Activated B cell treated with CpG ODN at 0.5 μM for 24 hours (primary cell): ENCODE data around the gene CYP26B1. TPM values are rescaled to one million over a fixed set of nuclear protein-coding genes. Genes with fewer than 3 reads are reported as not detected.

Experiments used
- ATAC-seq: fragments of 200-7000 bp; cut with Tn5 transposase; one replicate; pipeline ENCODE4 v1.10.0; 2021; ENCODE audit warnings: low read depth, mild to moderate bottlenecking, moderate library complexity
- CTCF ChIA-PET: fragments of 350-600 bp; sonication (Branson Sonifier 250); formaldehyde crosslinking; loops from one replicate; lab custom pipeline; 2021; ENCODE audit warnings: antibody characterized with exemption; lab: Charles Lee
- POLR2A ChIA-PET: fragments of 350-600 bp; sonication (Branson Sonifier 250); formaldehyde crosslinking; loops from one replicate; lab custom pipeline; 2021; ENCODE audit warnings: antibody characterized with exemption; lab: Charles Lee
- DNase-seq: peaks from one replicate; pipeline ENCODE4 v3.0.0; 2022
- H3K27ac Mint-ChIP-seq: one replicate; pipeline ENCODE4 v1.8.0; 2020; ENCODE audit warnings: mixed read lengths
- H3K27me3 Mint-ChIP-seq: one replicate; pipeline ENCODE4 v1.8.0; 2021; ENCODE audit warnings: mixed read lengths
- H3K36me3 Mint-ChIP-seq: one replicate; pipeline ENCODE4 v1.8.0; 2021; ENCODE audit warnings: low read depth, mixed read lengths
- H3K4me1 Mint-ChIP-seq: one replicate; pipeline ENCODE4 v1.8.0; 2021; ENCODE audit warnings: mixed read lengths
- H3K4me3 Mint-ChIP-seq: one replicate; pipeline ENCODE4 v1.8.0; 2020; ENCODE audit warnings: mild to moderate bottlenecking, mixed read lengths
- H3K9me3 Mint-ChIP-seq: one replicate; pipeline ENCODE4 v1.8.0; 2020; ENCODE audit warnings: mixed read lengths
- intact Hi-C: fragments of 100-400 bp; cut with micrococcal nuclease; formaldehyde crosslinking; loops from one replicate; pipeline ENCODE4 v1.15.1; 2024
- total RNA-seq: library from RNA; stranded (reverse); gene quantifications from 2 replicates; pipeline ENCODE4 v1.2.3, GENCODE V29; 2022
- TF ChIP-seq, protein P1 (sequence below): fragments of 200-600 bp; IDR thresholded peaks from one replicate; pipeline ENCODE4 v1.8.0; 2022; ENCODE audit warnings: antibody characterized with exemption, mild to moderate bottlenecking

Gene CYP26B1
- total RNA-seq, 1 donor from 2014 or later, result not detected

DNA sequence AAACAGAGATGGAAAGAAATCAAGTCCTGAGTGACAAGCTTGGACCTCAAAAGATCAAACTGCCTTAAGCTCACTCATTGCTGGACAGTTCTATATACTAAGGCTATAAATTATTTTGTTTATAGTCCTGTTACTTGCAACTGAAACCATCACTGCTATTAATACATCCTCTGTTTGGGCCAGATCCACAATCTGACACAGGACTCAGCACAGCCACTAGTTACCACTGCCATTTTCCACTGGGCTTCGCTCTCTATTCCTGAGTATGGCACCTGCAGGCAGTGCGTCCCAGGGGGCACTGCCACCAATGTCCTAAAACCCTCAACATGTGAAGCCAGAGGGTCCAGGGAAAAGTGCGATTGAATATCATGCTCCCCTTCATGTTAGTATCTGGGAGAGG lies 52.3 kb downstream of the CYP26B1 start:
- TF ChIP-seq, protein P1, sequence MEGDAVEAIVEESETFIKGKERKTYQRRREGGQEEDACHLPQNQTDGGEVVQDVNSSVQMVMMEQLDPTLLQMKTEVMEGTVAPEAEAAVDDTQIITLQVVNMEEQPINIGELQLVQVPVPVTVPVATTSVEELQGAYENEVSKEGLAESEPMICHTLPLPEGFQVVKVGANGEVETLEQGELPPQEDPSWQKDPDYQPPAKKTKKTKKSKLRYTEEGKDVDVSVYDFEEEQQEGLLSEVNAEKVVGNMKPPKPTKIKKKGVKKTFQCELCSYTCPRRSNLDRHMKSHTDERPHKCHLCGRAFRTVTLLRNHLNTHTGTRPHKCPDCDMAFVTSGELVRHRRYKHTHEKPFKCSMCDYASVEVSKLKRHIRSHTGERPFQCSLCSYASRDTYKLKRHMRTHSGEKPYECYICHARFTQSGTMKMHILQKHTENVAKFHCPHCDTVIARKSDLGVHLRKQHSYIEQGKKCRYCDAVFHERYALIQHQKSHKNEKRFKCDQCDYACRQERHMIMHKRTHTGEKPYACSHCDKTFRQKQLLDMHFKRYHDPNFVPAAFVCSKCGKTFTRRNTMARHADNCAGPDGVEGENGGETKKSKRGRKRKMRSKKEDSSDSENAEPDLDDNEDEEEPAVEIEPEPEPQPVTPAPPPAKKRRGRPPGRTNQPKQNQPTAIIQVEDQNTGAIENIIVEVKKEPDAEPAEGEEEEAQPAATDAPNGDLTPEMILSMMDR, result no peak
- ChIA-PET CTCF (no interaction called here), POLR2A (no interaction called here)
- Mint-ChIP-seq H3K36me3 (no peaks in the 10 kb centered on the region), H3K27ac (no peak overlapping the region), H3K9me3 (no peaks in the 10 kb centered on the region), H3K27me3 (no peaks in the 10 kb centered on the region), H3K4me1 (no peaks in the 10 kb centered on the region), H3K4me3 (no peak overlapping the region)
- intact Hi-C loops, result no loop called here
- ATAC-seq, result no peak
- DNase-seq, result no peak

DNA sequence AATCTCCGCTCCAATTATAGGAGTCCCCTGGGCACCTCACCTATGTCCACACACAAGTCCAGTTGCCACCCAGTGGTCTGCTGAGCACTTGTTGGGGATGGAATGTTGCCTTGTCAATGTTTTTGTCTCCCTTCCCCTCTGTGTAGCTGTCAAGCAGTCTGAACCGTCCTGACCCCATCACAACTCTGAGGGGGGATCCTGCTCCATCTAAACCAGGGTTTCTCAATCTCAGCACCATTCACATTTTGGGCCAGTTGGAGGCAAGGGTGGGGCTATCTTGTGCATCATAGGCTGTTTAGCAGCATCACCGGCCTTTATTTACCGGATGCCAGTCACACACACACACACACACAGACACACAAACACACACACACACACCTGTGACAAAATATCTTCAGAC lies 53.0 kb downstream of the CYP26B1 start:
- ATAC-seq, result no peak
- H3K9me3 Mint-ChIP-seq, result no peaks in the 10 kb centered on the region
- H3K4me1 Mint-ChIP-seq, result no peaks in the 10 kb centered on the region
- no peak for DNase-seq
- no peak overlapping the region for H3K27ac Mint-ChIP-seq
- ChIA-PET POLR2A (no interaction called here), CTCF (no interaction called here)
- H3K4me3 Mint-ChIP-seq, result no peak overlapping the region
- intact Hi-C loops, result no loop called here
- TF ChIP-seq, protein P1, result no peak
- no peaks in the 10 kb centered on the region for H3K36me3 Mint-ChIP-seq
- H3K27me3 Mint-ChIP-seq, result no peaks in the 10 kb centered on the region

DNA sequence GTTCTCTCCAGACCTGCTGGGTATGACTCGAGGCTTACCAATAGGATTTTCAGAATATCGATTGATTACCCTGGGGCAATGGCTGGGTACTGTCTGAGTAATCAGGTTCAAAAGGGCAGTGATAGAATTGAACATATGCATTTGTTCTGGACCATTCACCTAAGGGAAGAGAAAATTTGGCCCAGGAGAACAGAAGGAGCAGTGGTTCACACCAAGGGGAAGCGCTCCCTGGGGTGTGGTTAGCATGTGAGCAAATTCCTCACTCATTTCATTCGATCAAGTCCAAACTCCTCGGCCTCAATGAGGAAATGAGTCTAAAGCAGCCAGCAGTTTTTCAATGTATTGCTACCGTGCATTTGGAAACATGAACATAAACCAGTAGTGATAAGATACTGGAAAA lies 55.6 kb downstream of the CYP26B1 start:
- no peaks in the 10 kb centered on the region for H3K36me3 Mint-ChIP-seq

GRCh38 chr2:72090781-72091482 lies 56.7 kb downstream of the CYP26B1 start:
- ATAC-seq (no peak), DNase-seq (no peak)

More for the DNA sequence above, 55.6 kb downstream of the CYP26B1 start:
- Mint-ChIP-seq H3K4me3 (no peak overlapping the region), H3K27me3 (no peaks in the 10 kb centered on the region), H3K27ac (no peak overlapping the region), H3K9me3 (no peaks in the 10 kb centered on the region), H3K4me1 (no peaks in the 10 kb centered on the region)
- no peak for DNase-seq
- TF ChIP-seq, protein P1, result no peak
- intact Hi-C loops, result no loop called here
- CTCF ChIA-PET, result no interaction called here
- no peak for ATAC-seq
- POLR2A ChIA-PET, result no interaction called here

DNA sequence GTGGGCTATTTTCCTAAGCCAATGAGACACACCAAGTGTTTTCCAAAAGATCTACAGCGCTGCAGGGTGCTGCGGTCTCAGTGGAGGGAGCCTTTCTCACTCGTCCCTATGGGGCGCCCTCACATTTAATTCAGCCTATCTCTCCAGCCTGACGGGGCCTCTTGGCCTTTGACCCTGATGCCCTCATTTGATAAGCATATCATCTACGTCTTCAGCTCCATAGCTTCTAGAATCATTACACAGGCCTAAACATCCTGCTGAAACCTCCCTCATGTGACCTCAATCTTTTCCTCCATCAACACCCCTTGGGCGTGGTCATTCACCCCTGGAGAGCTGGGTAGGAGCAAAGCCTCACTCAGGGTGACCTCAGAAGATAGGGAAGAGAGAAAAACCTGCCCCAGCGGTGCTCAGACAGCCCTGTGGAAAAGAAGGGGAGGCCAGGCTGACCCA lies 57.4 kb downstream of the CYP26B1 start:
- no peak for DNase-seq
- intact Hi-C loops, result no loop called here

More at GRCh38 chr2:72090781-72091482, 56.7 kb downstream of the CYP26B1 start:
- Mint-ChIP-seq H3K4me3 (no peak overlapping the region), H3K36me3 (no peaks in the 10 kb centered on the region), H3K27ac (no peak overlapping the region), H3K9me3 (no peaks in the 10 kb centered on the region), H3K27me3 (no peaks in the 10 kb centered on the region), H3K4me1 (no peaks in the 10 kb centered on the region)
- TF ChIP-seq, protein P1, result no peak
- ChIA-PET CTCF (no interaction called here), POLR2A (no interaction called here)
- intact Hi-C loops, result no loop called here

More for the DNA sequence above, 57.4 kb downstream of the CYP26B1 start:
- TF ChIP-seq, protein P1, result no peak
- H3K27me3 Mint-ChIP-seq, result no peaks in the 10 kb centered on the region
- no peak overlapping the region for H3K27ac Mint-ChIP-seq
- no peak for ATAC-seq
- H3K4me3 Mint-ChIP-seq, result no peak overlapping the region
- ChIA-PET CTCF (no interaction called here), POLR2A (no interaction called here)
- no peaks in the 10 kb centered on the region for H3K4me1 Mint-ChIP-seq
- no peaks in the 10 kb centered on the region for H3K9me3 Mint-ChIP-seq
- H3K36me3 Mint-ChIP-seq, result no peaks in the 10 kb centered on the region
